ENCODE results near the gene PIGU. TPM values are rescaled to one million over a fixed set of nuclear protein-coding genes. Genes with fewer than 3 reads are reported as not detected.

The PIGU gene
- total and polyA plus RNA-seq, 9 of the 15 experiments (the other 6 are each of a cell fraction or from before 2014, with no cell fraction given): 6.5 to 100 (median 28.1) TPM

DNA sequence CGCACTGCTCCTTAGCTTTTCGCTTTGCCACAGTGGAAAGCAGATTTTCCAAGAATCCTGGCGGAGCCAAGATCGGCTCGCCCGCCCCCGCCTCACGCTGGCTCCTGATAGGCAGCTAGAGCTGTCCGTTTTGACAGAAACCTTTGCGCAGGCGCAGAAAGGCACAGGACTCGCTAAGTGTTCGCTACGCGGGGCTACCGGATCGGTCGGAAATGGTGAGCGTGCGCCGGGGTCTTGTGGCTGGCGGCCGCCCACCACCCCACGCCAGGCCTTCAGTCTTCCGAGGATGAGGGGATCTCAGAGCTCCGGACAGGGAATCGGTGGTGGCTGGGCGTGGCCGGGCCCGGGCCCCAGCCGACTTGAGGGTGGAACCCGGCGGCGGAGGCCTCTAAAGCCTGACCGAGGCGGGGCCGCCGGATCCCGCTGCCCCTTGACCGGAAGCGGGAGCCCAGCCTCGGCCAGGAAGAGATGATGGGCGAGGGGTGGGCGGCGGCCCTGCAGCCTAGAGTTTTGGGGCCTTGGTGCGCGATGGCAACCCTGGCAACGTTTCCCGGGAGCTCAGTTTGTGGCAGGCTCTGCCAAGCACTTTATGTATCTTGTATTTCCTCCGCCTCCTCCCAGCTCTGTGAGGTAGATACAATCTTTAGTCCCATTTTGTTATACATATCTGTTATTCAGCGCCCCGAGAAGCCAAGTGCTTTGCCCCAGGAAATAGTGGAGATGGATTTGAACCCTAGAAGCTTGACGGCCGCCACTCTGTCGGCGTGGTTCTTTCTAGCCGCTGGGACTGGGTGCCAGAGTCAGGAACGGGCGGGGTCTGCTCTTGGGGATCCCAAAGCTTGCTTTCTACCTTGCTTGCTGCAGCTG is 160.4 kb downstream of the PIGU start, which contains the start of gene DYNLRB1 (continued):
- TF ChIP-seq, protein P1, sequence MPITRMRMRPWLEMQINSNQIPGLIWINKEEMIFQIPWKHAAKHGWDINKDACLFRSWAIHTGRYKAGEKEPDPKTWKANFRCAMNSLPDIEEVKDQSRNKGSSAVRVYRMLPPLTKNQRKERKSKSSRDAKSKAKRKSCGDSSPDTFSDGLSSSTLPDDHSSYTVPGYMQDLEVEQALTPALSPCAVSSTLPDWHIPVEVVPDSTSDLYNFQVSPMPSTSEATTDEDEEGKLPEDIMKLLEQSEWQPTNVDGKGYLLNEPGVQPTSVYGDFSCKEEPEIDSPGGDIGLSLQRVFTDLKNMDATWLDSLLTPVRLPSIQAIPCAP (CRISPR knock-in tag; IDR thresholded peaks at IDR 0.05; ENCODE audit: borderline replicate concordance): no peak
- peak; percentile 80 for TF ChIP-seq POLR2B (IDR thresholded peaks at IDR 0.05; ENCODE audit: low read depth, partially characterized antibody)
- no peak for TF ChIP-seq CSDE1 (IDR thresholded peaks at IDR 0.05)
- TF ChIP-seq SMAD2 (IDR thresholded peaks at IDR 0.05; ENCODE audit: low read depth, low read length): no peak
- TF ChIP-seq, protein P2, sequence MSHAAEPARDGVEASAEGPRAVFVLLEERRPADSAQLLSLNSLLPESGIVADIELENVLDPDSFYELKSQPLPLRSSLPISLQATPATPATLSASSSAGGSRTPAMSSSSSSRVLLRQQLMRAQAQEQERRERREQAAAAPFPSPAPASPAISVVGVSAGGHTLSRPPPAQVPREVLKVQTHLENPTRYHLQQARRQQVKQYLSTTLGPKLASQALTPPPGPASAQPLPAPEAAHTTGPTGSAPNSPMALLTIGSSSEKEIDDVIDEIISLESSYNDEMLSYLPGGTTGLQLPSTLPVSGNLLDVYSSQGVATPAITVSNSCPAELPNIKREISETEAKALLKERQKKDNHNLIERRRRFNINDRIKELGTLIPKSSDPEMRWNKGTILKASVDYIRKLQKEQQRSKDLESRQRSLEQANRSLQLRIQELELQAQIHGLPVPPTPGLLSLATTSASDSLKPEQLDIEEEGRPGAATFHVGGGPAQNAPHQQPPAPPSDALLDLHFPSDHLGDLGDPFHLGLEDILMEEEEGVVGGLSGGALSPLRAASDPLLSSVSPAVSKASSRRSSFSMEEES (CRISPR knock-in tag; IDR thresholded peaks at IDR 0.05): no peak
- TF ChIP-seq, protein P3, sequence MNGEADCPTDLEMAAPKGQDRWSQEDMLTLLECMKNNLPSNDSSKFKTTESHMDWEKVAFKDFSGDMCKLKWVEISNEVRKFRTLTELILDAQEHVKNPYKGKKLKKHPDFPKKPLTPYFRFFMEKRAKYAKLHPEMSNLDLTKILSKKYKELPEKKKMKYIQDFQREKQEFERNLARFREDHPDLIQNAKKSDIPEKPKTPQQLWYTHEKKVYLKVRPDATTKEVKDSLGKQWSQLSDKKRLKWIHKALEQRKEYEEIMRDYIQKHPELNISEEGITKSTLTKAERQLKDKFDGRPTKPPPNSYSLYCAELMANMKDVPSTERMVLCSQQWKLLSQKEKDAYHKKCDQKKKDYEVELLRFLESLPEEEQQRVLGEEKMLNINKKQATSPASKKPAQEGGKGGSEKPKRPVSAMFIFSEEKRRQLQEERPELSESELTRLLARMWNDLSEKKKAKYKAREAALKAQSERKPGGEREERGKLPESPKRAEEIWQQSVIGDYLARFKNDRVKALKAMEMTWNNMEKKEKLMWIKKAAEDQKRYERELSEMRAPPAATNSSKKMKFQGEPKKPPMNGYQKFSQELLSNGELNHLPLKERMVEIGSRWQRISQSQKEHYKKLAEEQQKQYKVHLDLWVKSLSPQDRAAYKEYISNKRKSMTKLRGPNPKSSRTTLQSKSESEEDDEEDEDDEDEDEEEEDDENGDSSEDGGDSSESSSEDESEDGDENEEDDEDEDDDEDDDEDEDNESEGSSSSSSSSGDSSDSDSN (IDR thresholded peaks at IDR 0.05; ENCODE audit: borderline replicate concordance in 1 of 2, low read depth in 2 of 2, low read length in 2 of 2): peak in 1 of 2 experiments; percentile 71; a peak in 1 of 4 replicates
- no peak for TF ChIP-seq U2AF2 (optimal IDR thresholded peaks at IDR 0.05; ENCODE audit: low read depth, low read length)
- TF ChIP-seq KAT7 (CRISPR knock-in tag; IDR thresholded peaks at IDR 0.05; ENCODE audit: borderline replicate concordance): no peak
- no peak for TF ChIP-seq CHCHD3 (CRISPR knock-in tag; IDR thresholded peaks at IDR 0.05)
- TF ChIP-seq ZC3H4 (CRISPR knock-in tag; IDR thresholded peaks at IDR 0.05; ENCODE audit: borderline replicate concordance): no peak
- TF ChIP-seq ZNF780A (CRISPR knock-in tag; IDR thresholded peaks at IDR 0.05): no peak
- TF ChIP-seq PCBP1 (IDR thresholded peaks at IDR 0.05; ENCODE audit: low read depth, low read length, poor library complexity, severe bottlenecking): no peak
- TF ChIP-seq KDM5B (IDR thresholded peaks at IDR 0.05; ENCODE audit: insufficient replicate concordance, low read depth, low read length): peak; percentile 57
- TF ChIP-seq, protein P4, sequence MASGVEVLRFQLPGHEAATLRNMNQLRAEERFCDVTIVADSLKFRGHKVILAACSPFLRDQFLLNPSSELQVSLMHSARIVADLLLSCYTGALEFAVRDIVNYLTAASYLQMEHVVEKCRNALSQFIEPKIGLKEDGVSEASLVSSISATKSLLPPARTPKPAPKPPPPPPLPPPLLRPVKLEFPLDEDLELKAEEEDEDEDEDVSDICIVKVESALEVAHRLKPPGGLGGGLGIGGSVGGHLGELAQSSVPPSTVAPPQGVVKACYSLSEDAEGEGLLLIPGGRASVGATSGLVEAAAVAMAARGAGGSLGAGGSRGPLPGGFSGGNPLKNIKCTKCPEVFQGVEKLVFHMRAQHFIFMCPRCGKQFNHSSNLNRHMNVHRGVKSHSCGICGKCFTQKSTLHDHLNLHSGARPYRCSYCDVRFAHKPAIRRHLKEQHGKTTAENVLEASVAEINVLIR (CRISPR knock-in tag; IDR thresholded peaks at IDR 0.05): no peak
- TF ChIP-seq, protein P5, sequence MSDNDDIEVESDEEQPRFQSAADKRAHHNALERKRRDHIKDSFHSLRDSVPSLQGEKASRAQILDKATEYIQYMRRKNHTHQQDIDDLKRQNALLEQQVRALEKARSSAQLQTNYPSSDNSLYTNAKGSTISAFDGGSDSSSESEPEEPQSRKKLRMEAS (CRISPR knock-in tag; IDR thresholded peaks at IDR 0.05): peak; percentile 30; the same call in 1 of the 2 replicates
- TF ChIP-seq ZNF589 (CRISPR knock-in tag; IDR thresholded peaks at IDR 0.05; ENCODE audit: low read depth): no peak
- TF ChIP-seq, protein P6, sequence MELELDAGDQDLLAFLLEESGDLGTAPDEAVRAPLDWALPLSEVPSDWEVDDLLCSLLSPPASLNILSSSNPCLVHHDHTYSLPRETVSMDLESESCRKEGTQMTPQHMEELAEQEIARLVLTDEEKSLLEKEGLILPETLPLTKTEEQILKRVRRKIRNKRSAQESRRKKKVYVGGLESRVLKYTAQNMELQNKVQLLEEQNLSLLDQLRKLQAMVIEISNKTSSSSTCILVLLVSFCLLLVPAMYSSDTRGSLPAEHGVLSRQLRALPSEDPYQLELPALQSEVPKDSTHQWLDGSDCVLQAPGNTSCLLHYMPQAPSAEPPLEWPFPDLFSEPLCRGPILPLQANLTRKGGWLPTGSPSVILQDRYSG (tag; conservative IDR thresholded peaks at IDR 0.05; ENCODE audit: low read depth): no peak

All from K562 (cell line).